ENCODE data around the gene COQ6.
"Not testable (repeated sequence)": the region's sequence is repeated elsewhere in the genome, so short reads cannot be mapped to it uniquely, and the experiment has no call there.

Gene COQ6

DNA sequence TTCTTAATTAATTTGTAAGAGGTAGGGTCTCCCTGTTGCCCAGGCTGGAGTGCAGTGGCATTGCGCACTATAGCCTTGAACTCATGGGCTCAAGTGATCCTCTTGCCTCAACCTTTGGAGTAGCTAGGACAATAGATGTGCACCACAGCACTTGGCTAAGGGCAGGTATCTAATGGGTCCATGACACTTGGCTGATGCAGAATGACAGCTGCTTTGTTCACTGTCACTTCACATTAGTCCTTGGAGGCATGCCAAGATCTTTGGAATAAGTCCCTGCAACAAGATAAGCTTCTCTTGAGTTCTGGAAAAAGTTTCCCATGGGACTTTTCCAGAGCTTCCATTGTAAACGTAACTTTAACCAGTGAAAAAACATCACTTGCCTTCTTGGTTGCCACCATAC, 23.4 kb downstream of the COQ6 start:
- TF ChIP-seq, protein P1, sequence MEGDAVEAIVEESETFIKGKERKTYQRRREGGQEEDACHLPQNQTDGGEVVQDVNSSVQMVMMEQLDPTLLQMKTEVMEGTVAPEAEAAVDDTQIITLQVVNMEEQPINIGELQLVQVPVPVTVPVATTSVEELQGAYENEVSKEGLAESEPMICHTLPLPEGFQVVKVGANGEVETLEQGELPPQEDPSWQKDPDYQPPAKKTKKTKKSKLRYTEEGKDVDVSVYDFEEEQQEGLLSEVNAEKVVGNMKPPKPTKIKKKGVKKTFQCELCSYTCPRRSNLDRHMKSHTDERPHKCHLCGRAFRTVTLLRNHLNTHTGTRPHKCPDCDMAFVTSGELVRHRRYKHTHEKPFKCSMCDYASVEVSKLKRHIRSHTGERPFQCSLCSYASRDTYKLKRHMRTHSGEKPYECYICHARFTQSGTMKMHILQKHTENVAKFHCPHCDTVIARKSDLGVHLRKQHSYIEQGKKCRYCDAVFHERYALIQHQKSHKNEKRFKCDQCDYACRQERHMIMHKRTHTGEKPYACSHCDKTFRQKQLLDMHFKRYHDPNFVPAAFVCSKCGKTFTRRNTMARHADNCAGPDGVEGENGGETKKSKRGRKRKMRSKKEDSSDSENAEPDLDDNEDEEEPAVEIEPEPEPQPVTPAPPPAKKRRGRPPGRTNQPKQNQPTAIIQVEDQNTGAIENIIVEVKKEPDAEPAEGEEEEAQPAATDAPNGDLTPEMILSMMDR (IDR thresholded peaks at IDR 0.05; ENCODE audit: low read depth, low read length, missing control alignments), result no peak
- H3K4me3 ChIP-seq (replicated peaks; ENCODE audit: low read depth, low read length), result no peak overlapping the region
- DNase-seq (ENCODE audit: extremely low read depth, low read depth), result no peak

DNA sequence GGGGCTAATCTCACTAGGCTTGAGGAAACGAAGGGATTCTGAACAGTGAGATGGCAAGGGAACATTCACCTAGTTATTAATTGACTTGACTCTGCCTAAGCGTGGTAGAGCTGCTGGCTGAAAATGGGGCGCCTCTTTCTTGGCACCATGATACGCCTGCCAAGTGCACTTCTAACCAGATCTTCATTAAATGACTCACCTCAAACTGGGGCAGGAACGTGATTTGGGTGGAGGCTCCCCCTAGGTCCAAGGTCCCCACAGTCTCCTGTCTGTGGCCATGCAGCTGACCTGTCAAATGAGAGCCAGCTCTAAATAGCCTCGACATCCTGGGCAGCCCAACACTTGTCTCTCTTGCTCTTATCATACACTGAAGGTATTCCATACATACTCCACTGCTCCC, 26.0 kb downstream of the COQ6 start:
- DNase-seq (ENCODE audit: extremely low read depth, low read depth), result no peak
- no peak overlapping the region for H3K4me3 ChIP-seq (replicated peaks; ENCODE audit: low read depth, low read length)
- TF ChIP-seq, protein P1 (IDR thresholded peaks at IDR 0.05; ENCODE audit: low read depth, low read length, missing control alignments), result no peak

- no peak overlapping the region for H3K4me3 ChIP-seq (replicated peaks; ENCODE audit: low read depth, low read length)
- no peak for DNase-seq (ENCODE audit: extremely low read depth, low read depth)
- TF ChIP-seq, protein P1 (IDR thresholded peaks at IDR 0.05; ENCODE audit: low read depth, low read length, missing control alignments), result no peak
Measured at GRCh38 chr14:73977896-73978295, 27.8 kb downstream of the COQ6 start.

GRCh38 chr14:73988065-73988464, 38.0 kb downstream of the COQ6 start:
- TF ChIP-seq, protein P1 (IDR thresholded peaks at IDR 0.05; ENCODE audit: low read depth, low read length, missing control alignments), result no peak
- no peak overlapping the region for H3K4me3 ChIP-seq (replicated peaks; ENCODE audit: low read depth, low read length)
- no peak for DNase-seq (ENCODE audit: extremely low read depth, low read depth)

DNA sequence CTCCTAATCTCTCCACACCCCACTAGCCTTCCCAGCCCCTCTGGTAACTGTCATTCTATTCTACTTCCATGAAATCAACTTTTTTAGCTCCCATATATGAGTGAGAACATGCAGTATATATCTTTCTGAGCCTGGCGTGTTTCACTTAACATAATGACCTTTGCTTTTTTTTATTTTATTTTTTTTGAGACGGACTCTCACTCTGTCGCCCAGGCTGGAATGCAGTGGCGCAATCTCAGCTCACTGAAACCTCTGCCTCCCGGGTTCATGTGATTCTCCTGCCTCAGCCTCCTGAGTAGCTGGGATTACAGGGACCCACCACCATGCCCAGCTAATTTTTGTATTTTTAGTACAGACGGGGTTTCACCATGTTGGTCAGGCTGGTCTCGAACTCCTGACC, 38.6 kb downstream of the COQ6 start:
- not testable (repeated sequence) for DNase-seq (ENCODE audit: extremely low read depth, low read depth); H3K4me3 ChIP-seq (replicated peaks; ENCODE audit: low read depth, low read length)

- TF ChIP-seq, protein P1 (IDR thresholded peaks at IDR 0.05; ENCODE audit: low read depth, low read length, missing control alignments), result no peak
- H3K4me3 ChIP-seq (replicated peaks; ENCODE audit: low read depth, low read length), result no peak overlapping the region
- no peak for DNase-seq (ENCODE audit: extremely low read depth, low read depth)
Measured at GRCh38 chr14:73991092-73991491, 41.0 kb downstream of the COQ6 start.

DNA sequence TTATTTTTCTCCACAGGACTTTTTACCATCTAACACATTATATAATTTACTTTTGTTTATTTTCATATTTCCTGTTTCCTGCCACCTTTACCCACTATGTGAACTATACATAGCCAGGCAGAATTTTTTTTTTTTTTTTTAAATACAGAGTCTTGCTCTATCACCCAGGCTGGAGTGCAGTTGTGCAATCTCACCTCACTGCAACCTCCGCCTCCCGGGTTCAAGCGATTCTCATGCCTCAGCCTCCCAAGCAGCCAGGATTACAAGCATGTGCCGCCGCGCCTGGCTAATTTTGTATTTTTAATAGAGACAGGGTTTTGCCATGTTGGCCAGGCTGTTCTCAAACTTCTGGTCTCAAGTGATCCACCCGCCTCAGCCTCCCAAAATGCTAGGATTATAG, 44.8 kb downstream of the COQ6 start:
- not testable (repeated sequence) for H3K4me3 ChIP-seq (replicated peaks; ENCODE audit: low read depth, low read length); DNase-seq (ENCODE audit: extremely low read depth, low read depth)

- H3K4me3 ChIP-seq (replicated peaks; ENCODE audit: low read depth, low read length), result no peak overlapping the region
- TF ChIP-seq, protein P1 (IDR thresholded peaks at IDR 0.05; ENCODE audit: low read depth, low read length, missing control alignments), result no peak
- DNase-seq (ENCODE audit: extremely low read depth, low read depth), result no peak
Measured at GRCh38 chr14:73995977-73996378, 45.9 kb downstream of the COQ6 start.
